B cell (primary cell): ENCODE measurements around the gene UQCR10. TPM values are rescaled to one million over a fixed set of nuclear protein-coding genes. Genes with fewer than 3 reads are reported as not detected.

ENCODE experiments used
- ATAC-seq: fragments of 200-7000 bp; cut with Tn5 transposase; one replicate; pipeline ENCODE4 v1.10.0; 2021; ENCODE audit warnings: low read depth, mild to moderate bottlenecking, moderate number of reproducible peaks, moderate library complexity
- CTCF ChIA-PET: fragments of 350-600 bp; sonication (Branson Sonifier 250); formaldehyde crosslinking; loops from one replicate; lab custom pipeline; 2021; ENCODE audit warnings: antibody characterized with exemption, inconsistent platforms; lab: Charles Lee
- POLR2A ChIA-PET: fragments of 350-600 bp; sonication (Branson Sonifier 250); formaldehyde crosslinking; loops from one replicate; lab custom pipeline; 2021; ENCODE audit warnings: antibody characterized with exemption; lab: Charles Lee
- DNase-seq: peaks from one replicate; pipeline ENCODE4 v3.0.0; 2013
- H2AFZ ChIP-seq: 2 replicates; pipeline ENCODE4 v1.6.1; 2012; ENCODE audit warnings: mild to moderate bottlenecking, low read depth, low read length; ENCODE audit not compliant: insufficient read depth, poor library complexity, severe bottlenecking
- H3K27ac ChIP-seq, 2 donors: 1 replicate in 1 of 2; 2 replicates in 1 of 2; pipeline ENCODE4 v1.5.1; 2012 to 2013; ENCODE audit warnings: low read length in 2 of 2, mild to moderate bottlenecking in 2 of 2, moderate library complexity in 1 of 2
- H3K27me3 ChIP-seq, 4 experiments: fragments of 200-600 bp in 1 of 4; sonication (generic) in 1 of 4; replicated peaks in 1 of 4; 1 replicate in 2 of 4; 2 replicates in 2 of 4; pipeline versions ENCODE4 v1.6.1 to v1.7.0; 2013 to 2016; ENCODE audit warnings: low read length in 3 of 4, mild to moderate bottlenecking in 2 of 4, mixed read lengths in 1 of 4, moderate library complexity in 1 of 4; ENCODE audit not compliant: insufficient read depth in 4 of 4, control insufficient read depth in 3 of 4; ENCODE audit errors: control extremely low read depth in 1 of 4
- H3K36me3 ChIP-seq, 2 experiments: replicated peaks in 1 of 2; 1 replicate in 1 of 2; 2 replicates in 1 of 2; pipeline versions ENCODE4 v1.6.1 to v1.7.1; 2013; ENCODE audit warnings: low read length in 1 of 2; ENCODE audit not compliant: insufficient read depth in 2 of 2, control insufficient read depth in 1 of 2; ENCODE audit errors: control extremely low read depth in 1 of 2, extremely low read depth in 1 of 2
- H3K4me1 ChIP-seq, 2 donors: fragments of 200-600 bp in 1 of 2; sonication (generic) in 1 of 2; 1 replicate in 1 of 2; 2 replicates in 1 of 2; pipeline versions ENCODE4 v1.5.1 to v1.6.1; 2013 to 2017; ENCODE audit warnings: low read length in 2 of 2; ENCODE audit not compliant: control insufficient read depth in 2 of 2, insufficient read depth in 2 of 2
- H3K4me2 ChIP-seq: replicated peaks from 2 replicates; pipeline ENCODE3; 2012; ENCODE audit warnings: mild to moderate bottlenecking, low read depth, low read length; ENCODE audit not compliant: poor library complexity, severe bottlenecking
- H3K4me3 ChIP-seq, 5 experiments: fragments of 200-600 bp in 1 of 5; sonication (generic) in 1 of 5; 1 replicate in 3 of 5; 2 replicates in 2 of 5; pipeline versions ENCODE4 v1.5.1 to v1.7.0; 2011 to 2016; ENCODE audit warnings: low read length in 4 of 5, mild to moderate bottlenecking in 4 of 5, low read depth in 2 of 5, control low read depth in 1 of 5, moderate library complexity in 1 of 5; ENCODE audit not compliant: insufficient read depth in 1 of 5; ENCODE audit errors: control extremely low read depth in 1 of 5, extremely low read depth in 1 of 5
- H3K79me2 ChIP-seq: fragments of 200-600 bp; sonication (generic); one replicate; pipeline ENCODE4 v1.6.0; 2016; ENCODE audit warnings: low read length; ENCODE audit not compliant: control insufficient read depth, insufficient read depth
- H3K9ac ChIP-seq: fragments of 200-600 bp; sonication (generic); 2 replicates; pipeline ENCODE4 v1.6.1; 2017; ENCODE audit warnings: mild to moderate bottlenecking, low read length, moderate library complexity
- H3K9me3 ChIP-seq, 3 donors: one replicate each; pipeline versions ENCODE4 v1.6.1 to v1.7.1; 2013; ENCODE audit warnings: low read length in 2 of 3; ENCODE audit not compliant: control insufficient read depth in 2 of 3, insufficient read depth in 1 of 3; ENCODE audit errors: control extremely low read depth in 1 of 3
- H4K20me1 ChIP-seq: 2 replicates; pipeline ENCODE4 v1.6.0; 2012; ENCODE audit warnings: mild to moderate bottlenecking, low read length; ENCODE audit not compliant: insufficient read depth, control insufficient read depth, poor library complexity, severe bottlenecking
- H3K27ac Mint-ChIP-seq: one replicate; pipeline ENCODE4 v1.8.0; 2021; ENCODE audit warnings: mixed read lengths
- H3K27me3 Mint-ChIP-seq: one replicate; pipeline ENCODE4 v1.8.0; 2021; ENCODE audit warnings: mixed read lengths
- H3K4me1 Mint-ChIP-seq: one replicate; pipeline ENCODE4 v1.8.0; 2021; ENCODE audit warnings: mixed read lengths
- H3K4me3 Mint-ChIP-seq: one replicate; pipeline ENCODE4 v1.8.0; 2021; ENCODE audit warnings: mixed read lengths
- H3K9me3 Mint-ChIP-seq: one replicate; pipeline ENCODE4 v1.8.0; 2022; ENCODE audit warnings: mixed read lengths; ENCODE audit not compliant: insufficient read depth
- EZH2 ChIP-seq: IDR thresholded peaks from 2 replicates; pipeline ENCODE4 v1.6.1; 2012; ENCODE audit warnings: borderline replicate concordance, low read depth, mild to moderate bottlenecking, moderate library complexity, low read length; ENCODE audit not compliant: insufficient read depth, poor library complexity, severe bottlenecking
- WGBS: methylation state at CpG from one replicate; pipeline ENCODE4 v1.1.5; 2013; ENCODE audit warnings: missing lambda C conversion rate; ENCODE audit not compliant: insufficient coverage; 5-methylcytosine and 5-hydroxymethylcytosine counted together
- intact Hi-C: fragments of 100-400 bp; cut with micrococcal nuclease; formaldehyde crosslinking; loops from one replicate; pipeline ENCODE4 v1.10.0; 2022
- polyA plus RNA-seq: library from polyadenylated mRNA; depleted of rRNA; stranded (reverse); fragments of >200 nt; gene quantifications from 2 replicates; pipeline ENCODE4 v1.2.3, GENCODE V29; 2012
- total RNA-seq, 2 donors: library from RNA; stranded (reverse); fragments of 120-200 nt in 1 of 2; gene quantifications; 1 replicate in 1 of 2; 2 replicates in 1 of 2; pipeline versions ENCODE4 v1.2.3 to v1.2.4, GENCODE V29; 2013 to 2022
- TF ChIP-seq, protein P1 (sequence below): fragments of 200-600 bp; IDR thresholded peaks from one replicate; pipeline ENCODE4 v1.8.0; 2022; ENCODE audit warnings: antibody characterized with exemption, mild to moderate bottlenecking

The UQCR10 gene
- total and polyA plus RNA-seq, 2 donors (not counting 1 experiment from before 2014, with no cell fraction given) = 41.0 to 67.6 TPM

DNA sequence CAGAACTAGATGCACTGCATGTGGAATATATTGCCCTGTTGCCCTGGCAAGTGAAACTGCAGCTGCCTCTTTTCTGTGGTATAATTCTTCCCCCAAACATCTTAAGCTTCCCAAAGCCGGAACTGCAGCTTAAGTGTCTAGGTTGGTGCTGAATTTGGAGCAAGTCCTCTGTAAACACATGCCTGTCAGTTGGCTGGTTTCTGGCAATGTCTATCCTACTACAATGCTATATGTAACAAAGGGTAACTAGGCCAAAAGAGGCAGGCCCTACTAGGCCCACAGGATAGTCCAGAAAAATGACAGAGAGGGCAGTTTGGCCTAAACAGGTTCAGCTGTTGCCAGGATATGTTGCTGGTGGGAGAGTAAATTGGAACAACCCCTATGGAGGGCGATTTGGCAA, 43.0 kb downstream of the UQCR10 start:
- ATAC-seq (no peak), DNase-seq (no peak)
- Mint-ChIP-seq H3K4me1 (no peaks in the 10 kb centered on the region), H3K27me3 (no peaks in the 10 kb centered on the region), H3K9me3 (no peaks in the 10 kb centered on the region), H3K27ac (no peak overlapping the region), H3K4me3 (no peak overlapping the region)
- TF ChIP-seq EZH2 = no peak
- TF ChIP-seq, protein P1, sequence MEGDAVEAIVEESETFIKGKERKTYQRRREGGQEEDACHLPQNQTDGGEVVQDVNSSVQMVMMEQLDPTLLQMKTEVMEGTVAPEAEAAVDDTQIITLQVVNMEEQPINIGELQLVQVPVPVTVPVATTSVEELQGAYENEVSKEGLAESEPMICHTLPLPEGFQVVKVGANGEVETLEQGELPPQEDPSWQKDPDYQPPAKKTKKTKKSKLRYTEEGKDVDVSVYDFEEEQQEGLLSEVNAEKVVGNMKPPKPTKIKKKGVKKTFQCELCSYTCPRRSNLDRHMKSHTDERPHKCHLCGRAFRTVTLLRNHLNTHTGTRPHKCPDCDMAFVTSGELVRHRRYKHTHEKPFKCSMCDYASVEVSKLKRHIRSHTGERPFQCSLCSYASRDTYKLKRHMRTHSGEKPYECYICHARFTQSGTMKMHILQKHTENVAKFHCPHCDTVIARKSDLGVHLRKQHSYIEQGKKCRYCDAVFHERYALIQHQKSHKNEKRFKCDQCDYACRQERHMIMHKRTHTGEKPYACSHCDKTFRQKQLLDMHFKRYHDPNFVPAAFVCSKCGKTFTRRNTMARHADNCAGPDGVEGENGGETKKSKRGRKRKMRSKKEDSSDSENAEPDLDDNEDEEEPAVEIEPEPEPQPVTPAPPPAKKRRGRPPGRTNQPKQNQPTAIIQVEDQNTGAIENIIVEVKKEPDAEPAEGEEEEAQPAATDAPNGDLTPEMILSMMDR = no peak
- ChIA-PET CTCF (no interaction called here), POLR2A (no interaction called here)
- Histone ChIP-seq H3K4me2 (no peak overlapping the region), H3K9me3 (no peaks in the 10 kb centered on the region), H3K79me2 (no peaks in the 10 kb centered on the region), H3K9ac (no peak overlapping the region), H2AFZ (no peak overlapping the region), H3K27ac (no peak overlapping the region), H3K4me3 (no peak overlapping the region), H3K27me3 (no peaks in the 10 kb centered on the region), H3K4me1 (no peaks in the 10 kb centered on the region), H3K36me3 (peaks cover 0 to 86% of the 10 kb centered on the region in 2 experiments), H4K20me1 (no peaks in the 10 kb centered on the region)
- no CpG with 5 or more reads among the region's 2 CpGs for WGBS
- intact Hi-C loops = no loop called here

- Mint-ChIP-seq H3K27me3 (no peaks in the 10 kb centered on the region), H3K9me3 (no peaks in the 10 kb centered on the region), H3K27ac (no peak overlapping the region), H3K4me3 (no peak overlapping the region), H3K4me1 (no peaks in the 10 kb centered on the region)
- no peak overlapping the region for H3K27ac ChIP-seq
- H3K36me3 ChIP-seq = peaks cover 0 to 85% of the 10 kb centered on the region in 2 experiments
- DNase-seq = no peak
- no peak overlapping the region for H3K4me2 ChIP-seq
- TF ChIP-seq, protein P1 = no peak
- TF ChIP-seq EZH2 = no peak
- WGBS = 100% methylated on average over 2 of the region's 2 CpGs
- no peak overlapping the region for H3K9ac ChIP-seq
- no peaks in the 10 kb centered on the region for H3K27me3 ChIP-seq
- ChIA-PET POLR2A (no interaction called here), CTCF (no interaction called here)
- H3K4me3 ChIP-seq = no peak overlapping the region
- intact Hi-C loops = no loop called here
- H3K9me3 ChIP-seq = no peaks in the 10 kb centered on the region
- no peak for ATAC-seq
- H4K20me1 ChIP-seq = no peaks in the 10 kb centered on the region
- no peaks in the 10 kb centered on the region for H3K4me1 ChIP-seq
- no peak overlapping the region for H2AFZ ChIP-seq
- no peaks in the 10 kb centered on the region for H3K79me2 ChIP-seq
These were observed 44.2 kb downstream of the UQCR10 start for GRCh38 chr22:29811377-29811776.
